Ectodermal cell (in vitro differentiated cells): Measurements from ENCODE around the gene ACIN1.
"Not testable (repeated sequence)": the region's sequence is repeated elsewhere in the genome, so short reads cannot be mapped to it uniquely, and the experiment has no call there.

Experiments
- H3K27ac ChIP-seq: 2 replicates; pipeline ENCODE4 v1.7.0; 2013; ENCODE audit warnings: mild to moderate bottlenecking, low read depth, low read length; ENCODE audit not compliant: insufficient read depth, poor library complexity, severe bottlenecking
- H3K27me3 ChIP-seq: 2 replicates; pipeline ENCODE4 v1.7.0; 2013; ENCODE audit warnings: mild to moderate bottlenecking, low read length; ENCODE audit not compliant: insufficient read depth, control insufficient read depth, poor library complexity, severe bottlenecking
- H3K36me3 ChIP-seq: one replicate; pipeline ENCODE4 v1.7.0; 2013; ENCODE audit warnings: low read length; ENCODE audit not compliant: control insufficient read depth, insufficient read depth
- H3K4me1 ChIP-seq: one replicate; pipeline ENCODE4 v1.7.0; 2013; ENCODE audit warnings: low read length; ENCODE audit not compliant: control insufficient read depth, insufficient read depth
- H3K4me3 ChIP-seq: 2 replicates; pipeline ENCODE4 v1.7.0; 2013; ENCODE audit warnings: low read depth, low read length, control low read depth; ENCODE audit not compliant: insufficient read depth
- H3K9me3 ChIP-seq: 2 replicates; pipeline ENCODE4 v1.7.0; 2013; ENCODE audit warnings: mild to moderate bottlenecking, low read length, moderate library complexity; ENCODE audit not compliant: control insufficient read depth
- WGBS, 2 experiments: methylation state at CpG; one replicate each; pipeline ENCODE4 v1.1.7; 2013; ENCODE audit warnings: missing lambda C conversion rate in 2 of 2; 5-methylcytosine and 5-hydroxymethylcytosine counted together

The ACIN1 gene

DNA sequence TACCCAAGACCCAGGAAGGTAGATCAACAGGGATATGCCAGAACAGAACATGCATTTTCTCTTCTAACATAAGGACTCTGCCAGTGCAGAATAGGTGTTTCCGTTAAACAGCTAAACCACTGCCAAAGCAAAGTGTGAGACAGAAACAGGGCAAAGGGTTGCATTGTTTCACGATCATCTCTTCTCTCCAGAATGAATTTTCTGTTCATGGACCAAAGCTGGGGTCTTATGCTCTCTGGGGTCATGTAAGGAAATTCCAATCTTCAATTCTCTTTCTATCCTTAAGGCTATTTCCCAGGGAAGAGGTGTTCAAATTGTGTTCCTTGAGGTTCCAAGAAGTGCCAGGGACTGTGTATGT is 71.2 kb downstream of the ACIN1 start:
- 93 to 97% methylated on average over 2 of the region's 2 CpGs for WGBS, 2 experiments
- H3K36me3 ChIP-seq: peaks cover 14% of the 10 kb centered on the region
- no peak overlapping the region for H3K4me3 ChIP-seq
- no peaks in the 10 kb centered on the region for H3K9me3 ChIP-seq
- H3K27ac ChIP-seq: no peak overlapping the region
- no peaks in the 10 kb centered on the region for H3K27me3 ChIP-seq
- H3K4me1 ChIP-seq: peaks cover 30% of the 10 kb centered on the region

DNA sequence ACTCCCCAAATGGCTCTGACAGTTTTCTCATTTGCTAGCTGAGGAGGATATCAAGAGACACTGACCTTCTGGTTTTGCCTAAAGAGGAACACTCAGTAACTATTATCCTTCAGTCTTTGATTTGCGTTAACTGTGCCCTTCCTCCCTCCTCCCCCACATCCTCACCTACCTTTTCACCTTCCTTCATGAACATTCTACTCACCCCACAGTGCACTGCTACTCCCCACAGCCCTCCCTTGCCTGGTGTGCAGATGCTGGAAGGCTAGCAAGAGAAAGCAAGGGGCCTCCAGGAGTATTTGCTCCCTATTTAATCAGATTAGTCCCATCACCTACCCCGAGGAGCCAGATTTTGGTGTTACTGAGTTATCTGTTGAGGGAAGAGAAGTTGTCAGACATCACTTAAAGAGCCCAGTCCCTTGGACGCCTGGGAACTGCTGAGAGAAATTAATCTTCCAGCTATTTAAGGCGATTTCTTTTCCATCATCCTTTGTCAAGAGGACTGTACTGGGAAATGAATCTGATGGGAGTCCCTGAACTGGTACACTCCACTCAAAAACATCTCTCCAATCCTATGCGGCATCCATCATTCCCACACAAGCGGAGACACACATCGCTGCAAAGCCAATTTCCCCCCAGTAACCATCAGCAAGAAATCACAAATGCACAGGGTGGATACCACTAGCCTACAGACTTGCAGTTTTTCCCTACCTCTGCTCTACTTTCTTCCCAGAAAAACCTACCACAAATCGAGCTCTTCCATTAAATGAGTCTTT is 71.7 kb downstream of the ACIN1 start:
- H3K4me1 ChIP-seq: peaks cover 30% of the 10 kb centered on the region
- no peaks in the 10 kb centered on the region for H3K9me3 ChIP-seq
- no peak overlapping the region for H3K4me3 ChIP-seq
- H3K27ac ChIP-seq: no peak overlapping the region
- 89 to 96% methylated on average over 7 to 8 of the region's 8 CpGs for WGBS, 2 experiments
- no peaks in the 10 kb centered on the region for H3K27me3 ChIP-seq
- peaks cover 14% of the 10 kb centered on the region for H3K36me3 ChIP-seq

DNA sequence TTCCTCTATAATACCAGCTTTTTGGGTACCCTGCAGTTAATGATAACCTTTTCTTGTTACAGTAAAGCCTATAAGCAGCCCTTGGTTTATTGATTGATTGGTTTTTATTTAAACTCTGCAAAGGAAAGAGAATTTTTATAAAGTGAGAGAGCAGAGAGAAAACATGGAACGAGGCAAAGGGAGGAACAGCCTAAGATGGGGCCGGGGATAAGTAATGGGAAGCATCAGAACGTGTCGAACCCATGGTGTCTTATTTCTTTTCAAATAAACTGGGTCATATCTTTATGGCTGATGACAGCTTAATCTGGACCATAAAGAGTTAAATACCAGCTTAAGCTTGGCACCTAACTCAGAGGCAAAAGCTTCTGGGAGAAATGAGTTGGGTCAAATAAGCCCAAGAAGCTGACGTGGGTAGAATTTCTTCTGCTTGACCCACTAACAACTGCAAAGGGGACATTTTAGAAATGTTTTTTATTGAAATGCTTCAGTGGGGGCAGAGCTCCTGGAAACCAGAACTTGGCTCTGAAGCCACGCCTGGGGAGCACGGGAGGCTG is 73.0 kb downstream of the ACIN1 start:
- peaks cover 30% of the 10 kb centered on the region for H3K4me1 ChIP-seq

DNA sequence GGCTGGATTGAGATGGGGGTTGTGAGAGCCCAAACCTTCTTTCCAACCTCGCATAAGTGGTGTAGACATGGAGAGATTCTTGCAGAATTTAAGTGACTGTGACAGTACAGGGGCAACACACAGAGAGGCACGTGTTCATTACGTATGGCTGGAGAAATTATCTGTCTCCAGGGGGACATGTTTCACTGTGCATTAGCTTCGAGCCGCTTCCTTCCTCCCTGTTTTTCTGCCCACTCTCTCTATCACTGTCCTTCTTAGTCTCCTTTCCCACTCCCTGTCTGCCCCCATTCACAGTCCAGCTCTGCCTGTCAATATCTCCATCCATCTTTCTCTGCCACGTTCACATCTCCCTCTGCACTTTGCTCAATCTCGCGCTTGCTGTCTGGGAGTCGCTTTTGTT is 73.5 kb downstream of the ACIN1 start:
- Histone ChIP-seq H3K27ac (no peak overlapping the region), H3K4me1 (peaks cover 30% of the 10 kb centered on the region), H3K27me3 (no peaks in the 10 kb centered on the region), H3K36me3 (peaks cover 14% of the 10 kb centered on the region), H3K4me3 (no peak overlapping the region), H3K9me3 (no peaks in the 10 kb centered on the region)
- WGBS, 2 experiments: 88 to 92% methylated on average over 9 of the region's 9 CpGs

More for the DNA sequence above, 73.0 kb downstream of the ACIN1 start:
- Histone ChIP-seq H3K27ac (no peak overlapping the region), H3K9me3 (no peaks in the 10 kb centered on the region), H3K4me3 (no peak overlapping the region), H3K36me3 (peaks cover 14% of the 10 kb centered on the region), H3K27me3 (no peaks in the 10 kb centered on the region)
- WGBS, 2 experiments: 92 to 93% methylated on average over 7 of the region's 7 CpGs

DNA sequence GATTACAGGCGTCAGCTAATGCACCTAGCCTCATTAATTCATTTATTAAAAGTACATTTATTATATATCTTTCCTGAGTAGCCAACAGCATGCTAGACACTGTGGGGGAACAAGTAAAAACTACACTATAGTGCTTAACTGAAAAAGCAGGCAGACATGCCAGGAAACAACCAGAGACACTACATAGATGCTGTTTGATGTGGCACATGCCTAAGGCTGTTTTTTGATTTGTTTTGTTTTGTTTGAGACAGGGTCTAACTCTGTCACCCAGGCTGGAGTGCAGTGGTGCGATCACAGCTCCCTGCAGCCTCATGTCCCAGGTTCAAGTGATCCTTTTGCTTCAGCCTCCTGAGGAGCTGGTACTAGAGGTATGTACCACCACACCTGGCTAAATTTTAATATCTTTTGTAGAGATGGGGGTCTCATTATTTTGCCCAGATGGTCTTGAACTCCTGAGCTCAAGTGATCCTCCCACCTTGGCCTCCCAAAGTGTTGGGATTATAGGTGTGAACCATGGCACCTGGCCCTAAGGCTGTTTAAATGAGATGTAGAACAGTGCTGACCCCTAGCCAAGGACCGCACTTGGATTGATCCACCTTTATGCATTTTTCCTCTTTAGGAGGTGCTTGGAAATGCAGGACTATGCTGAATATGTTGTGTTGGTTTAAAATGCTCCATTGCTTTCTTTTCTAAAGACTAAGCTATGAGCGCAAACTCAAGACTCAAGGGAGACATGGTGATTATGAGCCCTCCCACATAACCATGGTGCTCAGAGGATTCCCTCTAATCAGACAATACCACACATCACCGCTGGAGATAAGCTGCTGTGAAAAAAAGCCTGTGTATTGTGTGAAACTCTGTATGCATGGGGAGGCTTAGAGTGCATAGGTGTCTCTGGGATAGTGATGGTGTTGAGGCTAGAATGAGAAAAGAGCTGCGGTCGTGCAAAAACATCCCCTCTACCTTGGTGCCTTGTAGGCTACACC is 74.5 kb downstream of the ACIN1 start:
- H3K36me3 ChIP-seq: peaks cover 8% of the 10 kb centered on the region
- H3K27ac ChIP-seq: no peak overlapping the region
- H3K4me3 ChIP-seq: no peak overlapping the region
- WGBS, 2 experiments: 88 to 90% methylated on average over 7 of the region's 7 CpGs
- H3K9me3 ChIP-seq: no peaks in the 10 kb centered on the region
- H3K4me1 ChIP-seq: peaks cover 26% of the 10 kb centered on the region
- no peaks in the 10 kb centered on the region for H3K27me3 ChIP-seq

DNA sequence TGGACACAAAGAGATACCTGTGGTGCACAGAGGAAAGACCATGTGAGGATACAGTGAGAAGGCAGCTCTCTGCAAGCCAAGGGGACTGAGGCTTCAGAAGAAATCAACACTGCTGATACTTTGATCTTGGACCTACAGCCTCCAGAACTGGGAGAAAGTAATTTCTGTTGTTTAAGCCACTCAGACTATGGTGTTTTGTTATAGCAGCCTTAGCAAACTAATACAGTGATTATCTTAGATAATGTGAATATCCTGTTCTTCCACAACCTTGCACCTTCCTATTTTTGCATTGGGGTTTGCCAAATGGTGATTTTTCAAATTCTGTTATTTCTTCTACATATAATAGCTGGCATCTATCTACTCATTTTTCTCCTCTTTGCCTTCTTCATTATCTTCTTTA is 76.8 kb downstream of the ACIN1 start:
- no peak overlapping the region for H3K4me3 ChIP-seq
- H3K27me3 ChIP-seq: no peaks in the 10 kb centered on the region
- H3K9me3 ChIP-seq: no peaks in the 10 kb centered on the region
- H3K36me3 ChIP-seq: no peaks in the 10 kb centered on the region
- H3K27ac ChIP-seq: no peak overlapping the region
- H3K4me1 ChIP-seq: peaks cover 13% of the 10 kb centered on the region

DNA sequence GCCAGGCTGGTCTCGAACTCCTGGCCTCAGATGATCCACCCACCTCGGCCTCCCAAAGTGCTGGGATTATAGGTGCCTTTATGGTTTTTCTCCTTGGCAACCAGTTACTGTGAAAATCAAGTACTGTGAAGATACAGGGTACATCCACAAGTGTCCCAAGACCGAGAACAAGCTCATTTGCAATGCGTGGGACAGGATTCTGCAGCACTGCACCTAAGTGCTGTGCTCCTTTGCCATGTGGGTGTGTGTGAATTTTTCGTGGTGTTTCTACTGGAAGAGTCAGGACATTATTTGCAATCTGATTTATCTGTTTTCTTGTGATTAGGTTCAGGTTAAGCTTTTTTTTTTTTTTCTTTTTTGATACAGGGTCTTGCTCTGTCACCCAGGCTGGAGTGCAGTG is 77.8 kb downstream of the ACIN1 start:
- 90 to 92% methylated on average over 5 of the region's 5 CpGs for WGBS, 2 experiments
- Histone ChIP-seq H3K27me3 (no peaks in the 10 kb centered on the region), H3K9me3 (no peaks in the 10 kb centered on the region), H3K4me3 (no peak overlapping the region), H3K36me3 (no peaks in the 10 kb centered on the region), H3K27ac (no peak overlapping the region), H3K4me1 (peaks cover 8% of the 10 kb centered on the region)

DNA sequence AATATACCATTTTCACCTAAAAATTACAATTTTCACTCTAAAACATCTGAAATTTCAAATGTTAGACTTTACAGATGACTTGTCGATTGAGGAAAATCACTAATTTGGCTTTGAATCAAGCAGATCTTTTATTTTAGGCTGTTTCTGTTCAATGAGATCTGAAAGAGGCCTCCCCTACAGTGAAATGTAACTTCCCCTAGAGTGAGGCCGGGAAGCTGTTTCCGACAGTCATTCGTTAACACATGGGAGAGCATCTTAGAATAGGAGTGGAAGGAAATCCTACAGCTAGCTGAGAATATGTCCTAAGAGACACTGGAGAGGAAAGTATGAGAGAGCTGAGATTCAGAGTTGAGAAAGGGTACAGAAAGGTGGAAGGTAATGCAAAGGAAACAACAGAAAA is 79.3 kb downstream of the ACIN1 start:
- H3K36me3 ChIP-seq: no peaks in the 10 kb centered on the region
- no peaks in the 10 kb centered on the region for H3K9me3 ChIP-seq
- 85% methylated on average over 4 of the region's 4 CpGs for WGBS, 2 experiments
- no peaks in the 10 kb centered on the region for H3K27me3 ChIP-seq
- no peak overlapping the region for H3K27ac ChIP-seq
- no peak overlapping the region for H3K4me3 ChIP-seq
- H3K4me1 ChIP-seq: peaks cover under 1% of the 10 kb centered on the region

DNA sequence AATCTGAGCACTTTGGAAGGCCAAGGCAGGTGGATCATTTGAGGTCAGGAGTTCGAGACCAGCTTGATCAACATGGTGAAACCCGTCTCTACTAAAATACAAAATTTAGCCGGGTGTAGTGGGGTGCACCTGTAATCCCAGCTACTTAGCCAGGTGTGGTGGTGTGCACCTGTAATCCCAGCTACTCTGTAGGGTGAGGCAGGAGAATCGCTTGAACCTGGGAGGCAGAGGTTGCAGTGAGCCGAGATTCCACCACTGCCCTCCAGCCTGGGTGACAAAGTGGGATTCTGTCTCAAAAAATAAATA is 81.2 kb downstream of the ACIN1 start:
- not testable (repeated sequence) for H3K27me3 ChIP-seq, H3K36me3 ChIP-seq, H3K4me1 ChIP-seq, H3K4me3 ChIP-seq, H3K9me3 ChIP-seq, H3K27ac ChIP-seq
- 93 to 95% methylated on average over 5 of the region's 5 CpGs for WGBS, 2 experiments

DNA sequence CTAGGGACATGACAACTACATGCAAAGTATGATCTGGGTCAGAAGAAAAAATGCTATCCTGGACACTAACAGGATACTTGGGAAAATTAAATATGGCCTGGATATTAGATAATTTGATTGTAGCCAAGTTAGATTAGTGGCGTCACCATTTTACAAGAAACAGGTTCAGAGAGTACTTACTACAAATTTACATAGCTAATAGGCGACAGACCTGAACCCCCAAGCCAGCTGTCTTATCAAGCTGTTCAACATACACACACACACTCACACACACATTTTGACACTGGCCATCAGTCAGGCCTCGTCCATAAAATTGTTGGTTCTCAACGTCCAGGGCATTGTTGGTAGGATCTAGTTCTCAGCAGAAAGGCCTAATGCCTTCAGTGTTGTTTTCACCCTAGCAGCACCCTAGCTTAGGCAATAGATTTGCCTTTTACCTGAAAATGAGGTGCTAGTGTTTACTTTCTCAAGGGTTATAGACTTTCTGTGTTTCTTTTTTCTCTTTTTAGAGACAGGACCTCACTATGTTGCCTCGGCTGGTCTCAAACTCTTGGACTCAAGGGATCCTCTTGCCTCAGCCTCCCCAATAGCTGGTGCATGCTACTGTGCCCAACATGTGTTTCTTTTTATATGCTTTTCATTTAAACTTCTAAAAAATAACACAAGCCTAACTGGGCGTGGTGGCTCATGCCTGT is 81.7 kb downstream of the ACIN1 start:
- Histone ChIP-seq H3K4me1 (no peaks in the 10 kb centered on the region), H3K9me3 (no peaks in the 10 kb centered on the region), H3K36me3 (no peaks in the 10 kb centered on the region), H3K27me3 (no peaks in the 10 kb centered on the region), H3K27ac (no peak overlapping the region), H3K4me3 (no peak overlapping the region)
- 89 to 90% methylated on average over 6 of the region's 6 CpGs for WGBS, 2 experiments
